HG02763 (cell line): ENCODE results near the gene ACTRT1.

ENCODE experiments used
- ATAC-seq: cut with Tn5 transposase; IDR thresholded peaks from one replicate; pipeline ENCODE4 v1.9.1; 2021; ENCODE audit warnings: mild to moderate bottlenecking, moderate library complexity; ENCODE audit not compliant: unreplicated experiment

ACTRT1 gene

DNA sequence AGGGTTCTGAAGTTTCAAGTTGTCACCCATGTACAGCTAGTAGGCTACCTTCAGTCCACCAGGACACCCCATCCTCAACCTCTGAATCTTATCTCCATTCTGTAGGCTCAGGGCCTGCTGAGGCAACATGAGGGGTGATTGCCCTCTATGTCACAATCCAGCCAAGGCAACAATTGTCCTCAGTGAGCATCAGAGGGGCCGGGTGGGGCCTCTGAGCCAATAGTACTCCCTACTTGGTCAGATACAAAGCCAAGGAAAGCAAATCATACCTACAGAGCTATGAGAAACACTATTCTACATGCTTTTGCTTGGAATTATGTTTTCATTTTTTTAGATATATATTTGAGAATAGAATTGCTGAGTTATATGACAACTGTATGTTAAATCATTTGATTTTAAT lies at the start of gene ACTRT1:
TSS of gene ACTRT1 (minus strand) at position 101 of the 400 bp plus-strand sequence. CDS start 197 bp downstream, outside the sequence.
- no peak for ATAC-seq

DNA sequence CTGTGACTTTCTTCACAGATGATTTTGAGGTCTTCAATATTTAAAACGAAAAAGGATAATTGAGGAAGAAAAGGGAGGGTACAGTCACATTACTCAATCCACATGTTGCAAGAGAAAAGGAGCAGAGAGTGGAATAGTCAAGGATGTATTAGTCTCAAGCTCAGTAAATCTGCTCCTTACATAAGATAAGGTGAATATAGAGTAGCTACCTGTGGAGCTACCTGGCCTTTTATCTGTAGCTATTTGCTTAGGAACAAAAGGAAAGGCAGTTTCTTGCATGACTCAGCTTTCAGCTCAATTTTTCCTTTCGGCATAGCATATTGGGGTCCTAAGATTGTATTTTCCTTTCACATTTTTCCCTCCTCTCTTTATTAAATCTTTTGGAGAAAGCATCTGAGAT lies 26.3 kb upstream of the ACTRT1 start:
- no peak for ATAC-seq

DNA sequence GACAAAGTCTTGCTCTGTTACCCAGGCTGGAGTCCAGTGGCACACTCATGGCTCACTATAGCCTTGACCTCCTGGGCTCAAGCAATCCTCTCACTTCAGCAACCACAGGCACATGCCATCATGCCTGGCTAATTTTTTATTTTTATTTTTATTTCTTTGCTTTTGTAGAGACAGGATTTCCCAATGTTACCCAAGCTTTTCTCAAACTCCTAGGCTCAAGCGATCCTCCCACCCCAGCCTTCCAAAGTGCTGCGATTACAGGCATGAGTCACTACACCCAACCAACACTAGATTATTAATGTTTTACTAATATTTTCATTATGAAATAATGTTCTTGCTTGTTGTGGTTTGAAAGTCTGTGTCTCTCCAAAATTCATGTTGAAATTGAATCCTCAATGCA lies 5.2 kb upstream of the ACTRT1 start:
- ATAC-seq, result no peak

DNA sequence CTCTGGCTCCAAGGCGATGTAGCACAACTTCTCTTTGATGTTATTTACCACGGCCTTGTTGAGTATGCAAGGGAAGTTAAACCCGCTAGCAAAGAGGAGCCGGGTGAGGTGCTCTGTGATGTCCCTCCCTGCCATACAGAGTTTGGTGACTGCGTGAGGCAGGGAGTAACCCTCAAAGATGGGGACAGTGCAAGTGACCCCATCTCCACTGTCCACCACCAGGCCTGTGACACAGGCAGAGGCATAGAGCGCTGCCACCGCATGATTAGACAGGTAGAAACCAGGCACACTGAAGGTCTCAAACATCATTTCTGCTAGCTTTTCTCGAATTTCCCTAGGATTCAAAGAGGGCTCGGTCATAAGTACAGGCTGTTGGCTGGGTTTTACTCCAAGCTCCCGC lies 677 bp downstream of the ACTRT1 start:
- no peak for ATAC-seq

DNA sequence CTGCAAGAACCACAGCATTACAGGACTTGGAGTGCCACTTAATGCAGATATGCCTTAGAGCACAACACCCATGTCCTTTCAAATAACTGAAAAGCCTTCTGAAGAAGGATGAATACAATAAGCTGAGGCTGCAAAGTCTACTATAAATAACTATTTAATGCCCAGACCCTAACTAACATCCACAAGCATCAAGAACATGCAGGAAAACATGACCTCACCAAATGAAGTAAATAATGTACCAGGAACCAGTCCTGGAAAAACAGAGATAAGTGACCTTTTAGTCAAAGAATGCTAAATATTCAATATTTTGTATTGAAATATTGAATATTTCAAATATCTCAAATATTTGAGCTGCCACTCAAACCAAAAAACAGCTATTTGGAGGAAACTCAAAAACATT lies 16.9 kb downstream of the ACTRT1 start:
- no peak for ATAC-seq

DNA sequence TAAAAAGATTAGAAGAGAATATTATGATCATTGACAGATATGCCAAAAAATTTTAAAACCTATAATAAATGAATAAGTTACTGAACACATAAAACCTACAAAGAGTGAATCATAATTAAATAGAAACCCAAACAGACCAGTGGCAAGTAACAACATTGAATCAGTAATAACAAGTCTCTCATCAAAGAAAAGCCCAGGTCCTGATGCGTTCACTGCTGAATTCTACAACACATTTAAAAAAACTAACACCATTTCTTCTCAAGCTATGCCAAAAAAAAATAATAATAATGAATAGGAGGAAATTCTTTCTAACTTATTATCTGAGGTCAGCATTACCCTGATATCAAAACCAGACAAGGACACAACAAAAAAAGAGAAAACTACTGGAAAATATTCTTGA lies 30.6 kb downstream of the ACTRT1 start:
- no peak for ATAC-seq

DNA sequence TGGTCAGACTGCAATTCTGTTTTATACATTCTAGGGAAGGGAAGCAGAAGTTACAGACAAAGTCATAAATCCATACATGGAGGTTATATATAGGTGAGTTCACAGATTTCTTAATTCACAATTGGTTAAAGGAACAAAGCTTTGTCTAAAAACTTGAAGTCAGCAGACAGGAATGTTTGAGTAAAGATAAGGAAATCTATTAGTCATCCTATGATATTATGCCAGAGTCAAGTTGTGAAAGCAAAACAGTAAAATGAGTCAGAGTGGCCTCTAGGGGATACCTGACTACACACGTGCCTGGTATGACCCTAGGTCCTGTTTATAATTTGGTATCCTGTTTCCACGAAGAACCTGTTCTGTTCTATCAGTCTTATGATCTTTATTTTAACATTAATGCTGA lies 31.5 kb downstream of the ACTRT1 start:
- ATAC-seq, result no peak

DNA sequence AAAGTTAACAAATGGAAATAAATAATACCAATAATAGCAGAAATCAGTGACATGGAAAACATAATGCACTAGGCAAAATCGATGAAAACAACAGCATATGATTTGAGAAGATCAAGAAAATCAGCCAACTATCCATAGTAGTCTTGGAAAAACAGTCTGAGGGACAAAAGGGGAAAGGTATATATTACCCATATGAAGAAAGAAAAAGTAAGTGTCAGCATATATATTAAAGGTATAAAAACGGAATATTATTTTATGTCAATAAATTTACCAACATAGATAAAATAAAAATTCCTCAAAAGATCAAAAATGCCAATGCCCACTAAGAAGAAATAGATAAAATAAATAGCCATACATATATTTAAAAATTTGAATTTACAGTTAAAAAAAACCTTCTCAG lies 33.0 kb downstream of the ACTRT1 start:
- ATAC-seq, result no peak

DNA sequence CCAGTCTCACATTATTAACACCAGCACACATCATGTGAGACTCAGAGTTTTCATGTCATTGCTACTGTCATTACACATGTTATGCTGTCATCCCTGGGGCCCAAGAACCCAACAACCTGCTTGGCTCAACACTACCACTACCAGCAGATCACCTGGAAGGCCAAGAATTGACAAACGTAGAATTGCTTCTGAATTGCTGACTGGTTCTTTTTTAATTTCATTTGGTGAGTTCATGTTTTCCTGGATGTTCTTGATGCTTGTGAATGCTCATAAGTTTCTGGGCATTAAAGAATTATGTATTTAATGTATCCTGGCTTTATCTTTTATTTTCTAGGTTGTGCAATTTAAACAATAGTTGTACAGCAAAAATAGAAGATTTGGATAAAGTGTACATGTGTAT lies 40.2 kb downstream of the ACTRT1 start:
- ATAC-seq, result no peak

DNA sequence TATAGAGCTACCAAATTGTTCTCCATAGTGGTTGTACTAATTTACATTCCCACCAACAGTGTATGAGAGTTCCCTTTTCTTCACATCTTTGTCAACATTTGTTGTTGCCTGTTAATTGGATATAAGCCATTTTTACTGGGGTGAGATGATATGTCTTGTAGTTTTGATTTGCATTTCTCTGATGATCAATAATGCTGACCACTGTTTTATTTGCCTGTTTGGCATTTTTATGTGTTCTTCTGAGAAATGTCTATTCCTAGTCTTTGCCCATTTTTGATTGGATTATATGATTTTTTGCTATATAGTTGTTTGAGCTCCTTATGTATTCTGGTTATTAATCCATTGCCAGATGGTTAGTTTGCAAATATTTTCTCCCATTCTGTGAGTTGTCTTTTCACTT lies 44.3 kb downstream of the ACTRT1 start:
- no peak for ATAC-seq
